WTC11 (cell line): Measurements from ENCODE around the gene ADGRF4. TPM values are rescaled to one million over a fixed set of nuclear protein-coding genes. Genes with fewer than 3 reads are reported as not detected.

ENCODE experiments used
- ATAC-seq: fragments of 200-7000 bp; cut with Tn5 transposase; 2 replicates; pipeline ENCODE4 v1.10.0; 2021; ENCODE audit warnings: mild to moderate bottlenecking, moderate library complexity
- CTCF ChIA-PET: fragments of 300-600 bp; sonication (Branson Sonifier 250); formaldehyde crosslinking; loops from one replicate; lab custom pipeline; 2021; ENCODE audit warnings: antibody characterized with exemption; lab: Charles Lee
- POLR2A ChIA-PET: fragments of 350-600 bp; sonication (Branson Sonifier 250); formaldehyde crosslinking; loops from one replicate; lab custom pipeline; 2021; ENCODE audit warnings: antibody characterized with exemption; lab: Charles Lee
- DNase-seq: peaks from one replicate; pipeline ENCODE4 v3.0.0; 2021; ENCODE audit warnings: low spot score
- H3K27ac Mint-ChIP-seq: 2 replicates; pipeline ENCODE4 v1.8.0; 2021; ENCODE audit warnings: mixed read lengths
- H3K27me3 Mint-ChIP-seq: 2 replicates; pipeline ENCODE4 v1.8.0; 2021; ENCODE audit warnings: low read depth, mild to moderate bottlenecking, moderate library complexity, mixed read lengths
- H3K36me3 Mint-ChIP-seq: 2 replicates; pipeline ENCODE4 v1.8.0; 2021; ENCODE audit warnings: mixed read lengths
- H3K4me1 Mint-ChIP-seq: 2 replicates; pipeline ENCODE4 v1.8.0; 2022; ENCODE audit warnings: mixed read lengths
- H3K4me3 Mint-ChIP-seq: 2 replicates; pipeline ENCODE4 v1.8.0; 2021; ENCODE audit warnings: mild to moderate bottlenecking, moderate library complexity, mixed read lengths
- H3K9me3 Mint-ChIP-seq: 2 replicates; pipeline ENCODE4 v1.8.0; 2021; ENCODE audit warnings: mixed read lengths
- ATF3 ChIP-seq: sonication (generic); formaldehyde crosslinking; conservative IDR thresholded peaks from 2 replicates; pipeline ENCODE4 v1.8.1; 2022; ENCODE audit warnings: mild to moderate bottlenecking, missing genetic modification reagents
- ETV6 ChIP-seq: sonication (generic); formaldehyde crosslinking; IDR thresholded peaks from 2 replicates; pipeline ENCODE4 v1.8.1; 2022; ENCODE audit warnings: mild to moderate bottlenecking, missing genetic modification reagents
- FOXJ3 ChIP-seq: sonication (generic); formaldehyde crosslinking; IDR thresholded peaks from 2 replicates; pipeline ENCODE4 v1.9.0; 2021; ENCODE audit warnings: missing genetic modification reagents, mild to moderate bottlenecking, borderline replicate concordance
- FOXK1 ChIP-seq: sonication (generic); formaldehyde crosslinking; IDR thresholded peaks from 2 replicates; pipeline ENCODE4 v1.8.0; 2022; ENCODE audit warnings: mild to moderate bottlenecking, moderate library complexity, missing genetic modification reagents
- FOXP4 ChIP-seq: sonication (generic); formaldehyde crosslinking; IDR thresholded peaks from 2 replicates; pipeline ENCODE4 v1.8.0; 2022; ENCODE audit warnings: mild to moderate bottlenecking, missing genetic modification reagents
- GRHL2 ChIP-seq: fragments of 250-450 bp; sonication (Bioruptor Pico); IDR thresholded peaks from 2 replicates; pipeline ENCODE4 v1.8.0; 2022; ENCODE audit warnings: mild to moderate bottlenecking, moderate library complexity; ENCODE audit not compliant: insufficient replicate concordance, severe bottlenecking
- HMGXB4 ChIP-seq: sonication (generic); formaldehyde crosslinking; IDR thresholded peaks from 2 replicates; pipeline ENCODE4 v1.8.1; 2023; ENCODE audit warnings: mild to moderate bottlenecking, moderate library complexity, missing genetic modification reagents
- IRF1 ChIP-seq: sonication (generic); formaldehyde crosslinking; IDR thresholded peaks from 2 replicates; pipeline ENCODE4 v1.8.0; 2023; ENCODE audit warnings: missing genetic modification reagents
- JAZF1 ChIP-seq: fragments of 250-450 bp; sonication (Bioruptor Pico); IDR thresholded peaks from 2 replicates; pipeline ENCODE4 v1.9.0; 2021; ENCODE audit warnings: moderate library complexity, mild to moderate bottlenecking, inconsistent platforms
- KAT7 ChIP-seq: sonication (generic); formaldehyde crosslinking; IDR thresholded peaks from 2 replicates; pipeline ENCODE4 v1.8.1; 2023; ENCODE audit warnings: missing genetic modification reagents, mild to moderate bottlenecking, borderline replicate concordance
- MLX ChIP-seq: sonication (generic); formaldehyde crosslinking; IDR thresholded peaks from 2 replicates; pipeline ENCODE4 v1.8.1; 2023; ENCODE audit warnings: mild to moderate bottlenecking, missing genetic modification reagents, moderate library complexity
- NR1H2 ChIP-seq: sonication (generic); formaldehyde crosslinking; IDR thresholded peaks from 2 replicates; pipeline ENCODE4 v1.9.0; 2021; ENCODE audit warnings: mild to moderate bottlenecking, moderate library complexity, missing genetic modification reagents
- SMAD4 ChIP-seq: sonication (generic); formaldehyde crosslinking; IDR thresholded peaks from 2 replicates; pipeline ENCODE4 v1.8.0; 2022; ENCODE audit warnings: mild to moderate bottlenecking, missing genetic modification reagents
- SOX15 ChIP-seq: fragments of 250-450 bp; sonication (Bioruptor Pico); IDR thresholded peaks from 2 replicates; pipeline ENCODE4 v1.9.0; 2021; ENCODE audit warnings: mild to moderate bottlenecking
- TEAD1 ChIP-seq: sonication (generic); formaldehyde crosslinking; IDR thresholded peaks from 2 replicates; pipeline ENCODE4 v1.8.0; 2022; ENCODE audit warnings: mild to moderate bottlenecking, missing genetic modification reagents
- USF2 ChIP-seq: sonication (generic); formaldehyde crosslinking; IDR thresholded peaks from 2 replicates; pipeline ENCODE4 v1.8.1; 2023; ENCODE audit warnings: mild to moderate bottlenecking, missing genetic modification reagents, moderate library complexity
- ZNF232 ChIP-seq: sonication (generic); formaldehyde crosslinking; IDR thresholded peaks from 2 replicates; pipeline ENCODE4 v1.8.0; 2022; ENCODE audit warnings: mild to moderate bottlenecking, missing genetic modification reagents
- ZNF281 ChIP-seq: sonication (generic); formaldehyde crosslinking; IDR thresholded peaks from 2 replicates; pipeline ENCODE4 v1.8.0; 2023; ENCODE audit warnings: mild to moderate bottlenecking, missing genetic modification reagents
- ZNF317 ChIP-seq: sonication (generic); formaldehyde crosslinking; IDR thresholded peaks from 2 replicates; pipeline ENCODE4 v1.8.1; 2023; ENCODE audit warnings: low read depth, mild to moderate bottlenecking, moderate library complexity, missing genetic modification reagents, borderline replicate concordance
- ZNF416 ChIP-seq: fragments of 250-450 bp; sonication (Bioruptor Pico); IDR thresholded peaks from 2 replicates; pipeline ENCODE4 v1.9.0; 2021; ENCODE audit warnings: mild to moderate bottlenecking, inconsistent platforms
- ZNF423 ChIP-seq: fragments of 250-450 bp; sonication (Bioruptor Pico); IDR thresholded peaks from 2 replicates; pipeline ENCODE4 v2.1.2; 2022; ENCODE audit warnings: mild to moderate bottlenecking, moderate library complexity
- ZSCAN18 ChIP-seq: fragments of 250-450 bp; sonication (Bioruptor Pico); IDR thresholded peaks from 2 replicates; pipeline ENCODE4 v2.1.2; 2022; ENCODE audit warnings: mild to moderate bottlenecking, moderate library complexity
- total RNA-seq: library from RNA; stranded (reverse); gene quantifications from 3 replicates; pipeline ENCODE4 v1.2.3, GENCODE V29; 2021

ADGRF4 gene
- total RNA-seq, 1 experiment from 2014 or later = not detected

GRCh38 chr6:47681201-47681990, 17.0 kb upstream of the ADGRF4 start:
- CTCF ChIA-PET = no interaction called here
- no peak overlapping the region for H3K4me3 Mint-ChIP-seq

GRCh38 chr6:47686411-47686810, 12.0 kb upstream of the ADGRF4 start:
- Mint-ChIP-seq H3K27ac (no peak overlapping the region), H3K36me3 (no peaks in the 10 kb centered on the region)
- no peak for ATAC-seq
- CTCF ChIA-PET = no interaction called here
- no peak for TF ChIP-seq FOXJ3 (CRISPR knock-in tag)
- no peak for TF ChIP-seq ZNF317 (CRISPR knock-in tag)
- TF ChIP-seq ETV6 (CRISPR knock-in tag) = no peak
- no peak for TF ChIP-seq FOXK1 (CRISPR knock-in tag)
- no peak for TF ChIP-seq USF2
- no peak for TF ChIP-seq ZNF416 (CRISPR knock-in tag)
- TF ChIP-seq TEAD1 (CRISPR knock-in tag) = no peak
- TF ChIP-seq IRF1 (CRISPR knock-in tag) = no peak
- TF ChIP-seq JAZF1 = no peak
- TF ChIP-seq, all 79 proteins: peak for 0
- Mint-ChIP-seq H3K9me3 (no peaks in the 10 kb centered on the region), H3K4me3 (no peak overlapping the region), H3K4me1 (no peaks in the 10 kb centered on the region), H3K27me3 (no peaks in the 10 kb centered on the region)
- DNase-seq = no peak
- POLR2A ChIA-PET = no interaction called here

More at GRCh38 chr6:47681201-47681990, 17.0 kb upstream of the ADGRF4 start:
- Mint-ChIP-seq H3K9me3 (no peaks in the 10 kb centered on the region), H3K27ac (no peak overlapping the region), H3K4me1 (no peaks in the 10 kb centered on the region), H3K36me3 (no peaks in the 10 kb centered on the region), H3K27me3 (no peaks in the 10 kb centered on the region)
- DNase-seq = no peak
- POLR2A ChIA-PET = no interaction called here
- TF ChIP-seq SMAD4 (no peak), ATF3 (CRISPR knock-in tag) (no peak)
- ATAC-seq = no peak

GRCh38 chr6:47687432-47687831, 10.9 kb upstream of the ADGRF4 start:
- no peaks in the 10 kb centered on the region for H3K4me1 Mint-ChIP-seq
- no peaks in the 10 kb centered on the region for H3K36me3 Mint-ChIP-seq
- POLR2A ChIA-PET = no interaction called here
- ATAC-seq (no peak), DNase-seq (no peak)
- CTCF ChIA-PET = no interaction called here
- H3K27me3 Mint-ChIP-seq = no peaks in the 10 kb centered on the region
- no peak overlapping the region for H3K27ac Mint-ChIP-seq
- no peaks in the 10 kb centered on the region for H3K9me3 Mint-ChIP-seq
- no peak overlapping the region for H3K4me3 Mint-ChIP-seq
- TF ChIP-seq GRHL2 (no peak), ZNF232 (CRISPR knock-in tag) (no peak), ZNF423 (CRISPR knock-in tag) (no peak), NR1H2 (CRISPR knock-in tag) (no peak), FOXJ3 (CRISPR knock-in tag) (no peak), ZNF281 (no peak), FOXP4 (CRISPR knock-in tag) (no peak), ZSCAN18 (CRISPR knock-in tag) (no peak), SOX15 (CRISPR knock-in tag) (no peak), KAT7 (CRISPR knock-in tag) (no peak), HMGXB4 (CRISPR knock-in tag) (no peak), MLX (CRISPR knock-in tag) (no peak)
